Measurements from ENCODE around the gene ZNF614.

DNA sequence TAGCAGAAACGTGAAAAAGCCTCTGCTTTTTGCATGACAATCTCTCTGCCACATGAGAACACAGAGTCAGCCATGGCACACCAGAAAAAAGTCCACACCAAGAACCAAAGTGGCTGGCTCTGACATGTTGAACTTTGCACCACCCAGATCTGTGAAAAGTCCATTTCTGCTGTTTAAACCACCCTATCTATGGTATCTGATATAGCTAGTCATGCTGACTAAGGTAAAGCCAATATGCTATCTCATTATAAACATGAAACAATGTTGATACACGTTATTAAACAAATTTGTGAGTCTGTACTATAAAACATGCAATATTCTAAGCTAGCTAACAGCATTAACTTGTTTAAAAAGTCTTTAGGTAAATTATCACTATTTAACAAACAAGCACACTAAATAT lies 41.5 kb upstream of the ZNF614 start:
- TF ChIP-seq, protein P1, sequence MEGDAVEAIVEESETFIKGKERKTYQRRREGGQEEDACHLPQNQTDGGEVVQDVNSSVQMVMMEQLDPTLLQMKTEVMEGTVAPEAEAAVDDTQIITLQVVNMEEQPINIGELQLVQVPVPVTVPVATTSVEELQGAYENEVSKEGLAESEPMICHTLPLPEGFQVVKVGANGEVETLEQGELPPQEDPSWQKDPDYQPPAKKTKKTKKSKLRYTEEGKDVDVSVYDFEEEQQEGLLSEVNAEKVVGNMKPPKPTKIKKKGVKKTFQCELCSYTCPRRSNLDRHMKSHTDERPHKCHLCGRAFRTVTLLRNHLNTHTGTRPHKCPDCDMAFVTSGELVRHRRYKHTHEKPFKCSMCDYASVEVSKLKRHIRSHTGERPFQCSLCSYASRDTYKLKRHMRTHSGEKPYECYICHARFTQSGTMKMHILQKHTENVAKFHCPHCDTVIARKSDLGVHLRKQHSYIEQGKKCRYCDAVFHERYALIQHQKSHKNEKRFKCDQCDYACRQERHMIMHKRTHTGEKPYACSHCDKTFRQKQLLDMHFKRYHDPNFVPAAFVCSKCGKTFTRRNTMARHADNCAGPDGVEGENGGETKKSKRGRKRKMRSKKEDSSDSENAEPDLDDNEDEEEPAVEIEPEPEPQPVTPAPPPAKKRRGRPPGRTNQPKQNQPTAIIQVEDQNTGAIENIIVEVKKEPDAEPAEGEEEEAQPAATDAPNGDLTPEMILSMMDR (IDR thresholded peaks at IDR 0.05), result no peak
- TF ChIP-seq POLR2AphosphoS5 (IDR thresholded peaks at IDR 0.05; ENCODE audit: low read depth, low read length) (no peak), REST (IDR thresholded peaks at IDR 0.05; ENCODE audit: insufficient read depth in 1 of 2, low read depth in 2 of 2, low read length in 1 of 2) (no peak), SIN3A (IDR thresholded peaks at IDR 0.05; ENCODE audit: borderline replicate concordance, insufficient read depth, low read depth, low read length) (no peak), TCF7L2 (IDR thresholded peaks at IDR 0.05; ENCODE audit: low read depth, low read length) (no peak)
